Left colon (tissue), 2 donors: ENCODE data around the gene RFX1. TPM values are rescaled to one million over a fixed set of nuclear protein-coding genes. Genes with fewer than 3 reads are reported as not detected.
"Not testable (repeated sequence)": the region's sequence is repeated elsewhere in the genome, so short reads cannot be mapped to it uniquely, and the experiment has no call there.

Source experiments
- ATAC-seq: fragments of 200-7000 bp; cut with Tn5 transposase; one replicate; pipeline ENCODE4 v1.9.1; 2020; ENCODE audit warnings: mild to moderate bottlenecking, moderate library complexity
- DNase-seq, 2 donors: peaks; one replicate each; pipeline ENCODE4 v3.0.0-alpha.2; 2020
- intact Hi-C, 2 donors: fragments of 100-400 bp; cut with DNase I in 1 of 2; cut with micrococcal nuclease in 1 of 2; formaldehyde crosslinking; loops; one replicate each; pipeline versions ENCODE4 v1.11.2 to v1.14.0; 2022; cut with DNase I, micrococcal nuclease
- total RNA-seq, 2 donors: library from RNA; stranded (reverse); fragmentation: NEBNext Ultra II Directional; extraction: Animal tissue kit (Norgen Biotek cat#: 25700); gene quantifications; one replicate each; pipeline ENCODE4 v1.2.1, GENCODE V29; 2021
- donor health status: DM: no; HTN: no; CAD: no.
- donor health status: DM: yes; HTN: yes; CAD: no.

RFX1 gene
- total RNA-seq, 2 donors from 2014 or later, result 11.6 to 12.0 TPM

DNA sequence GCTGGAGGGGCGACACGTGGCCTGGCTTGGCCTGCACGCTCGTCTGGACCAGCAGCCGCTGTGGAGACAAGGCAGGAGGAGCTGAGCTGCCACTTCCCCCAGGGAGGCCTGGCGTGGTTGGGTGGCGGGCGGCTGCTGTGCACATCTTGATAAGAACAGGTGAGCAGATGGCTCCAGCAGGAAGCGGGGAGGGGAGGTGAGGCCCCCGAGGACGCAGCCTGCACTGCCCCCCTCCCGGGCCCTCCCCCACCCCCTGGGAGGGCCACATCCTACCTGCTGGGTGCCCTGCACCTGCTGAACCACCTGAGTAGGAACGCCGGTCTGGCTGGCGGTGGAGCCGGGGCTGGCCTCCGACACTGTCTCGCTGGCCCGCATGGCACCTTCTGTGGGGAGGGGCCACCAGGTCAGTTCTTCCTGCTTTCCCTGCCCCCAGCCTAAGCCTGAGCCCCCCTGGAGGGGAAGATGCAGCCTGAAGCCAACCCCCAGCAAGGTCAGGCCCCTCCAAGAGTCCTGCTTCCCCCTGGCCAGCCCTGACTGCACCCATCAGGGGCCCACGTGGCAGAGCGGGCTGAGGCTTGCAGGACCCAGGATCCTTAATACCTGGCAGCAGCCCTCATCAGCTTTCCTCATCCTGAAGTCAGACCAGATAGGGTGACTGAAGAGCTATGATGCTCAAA is 22.8 kb downstream of the RFX1 start:
- intact Hi-C loops, result no loop called here
- DNase-seq (no peak), ATAC-seq (no peak)

DNA sequence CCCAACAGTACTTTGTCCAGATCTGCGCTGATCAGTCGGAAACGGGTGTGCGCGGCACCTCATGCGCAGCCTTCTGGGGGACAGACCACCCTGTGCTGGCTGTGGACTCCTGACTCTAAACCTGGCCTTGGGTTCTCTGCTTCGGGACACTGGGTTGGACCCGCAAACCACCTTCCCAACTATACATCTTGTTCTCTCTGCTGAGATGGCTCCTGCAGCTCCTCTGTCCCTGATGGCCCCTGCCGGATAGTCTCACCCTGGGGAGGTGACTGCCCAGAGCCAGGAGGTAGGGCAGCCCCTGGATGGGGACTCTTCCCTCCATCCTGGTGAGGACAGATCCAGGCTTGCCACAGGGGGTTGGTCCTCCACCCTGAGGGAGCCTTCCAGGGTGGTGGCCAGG is 23.3 kb downstream of the RFX1 start:
- ATAC-seq (no peak), DNase-seq (no peak)
- intact Hi-C loops, result no loop called here

DNA sequence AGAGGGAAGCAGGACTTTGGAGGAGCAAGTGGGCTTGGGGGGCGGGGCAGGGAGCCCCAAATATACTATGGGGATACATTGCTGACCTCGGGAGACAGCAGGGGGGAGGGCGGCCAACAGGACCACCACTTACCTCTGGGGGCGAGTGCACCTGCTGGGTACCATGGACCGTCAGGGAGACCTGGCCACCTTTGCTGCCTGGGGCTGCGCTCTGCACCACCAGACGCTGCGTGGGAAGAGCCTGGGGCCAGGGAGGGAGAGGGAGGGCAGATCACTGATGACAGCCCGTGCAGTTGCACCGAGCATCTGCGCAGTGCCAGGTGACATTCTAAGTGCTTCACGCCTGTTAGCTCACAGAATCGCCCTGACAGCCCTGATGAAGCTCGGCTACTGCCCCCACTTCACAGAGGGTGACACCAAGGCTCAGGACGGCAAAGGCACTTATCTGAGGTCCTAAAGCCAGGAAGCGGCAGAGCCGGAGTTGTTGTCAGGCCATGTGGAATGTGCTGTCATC is 24.1 kb downstream of the RFX1 start:
- ATAC-seq, result no peak
- intact Hi-C loops, result no loop called here

DNA sequence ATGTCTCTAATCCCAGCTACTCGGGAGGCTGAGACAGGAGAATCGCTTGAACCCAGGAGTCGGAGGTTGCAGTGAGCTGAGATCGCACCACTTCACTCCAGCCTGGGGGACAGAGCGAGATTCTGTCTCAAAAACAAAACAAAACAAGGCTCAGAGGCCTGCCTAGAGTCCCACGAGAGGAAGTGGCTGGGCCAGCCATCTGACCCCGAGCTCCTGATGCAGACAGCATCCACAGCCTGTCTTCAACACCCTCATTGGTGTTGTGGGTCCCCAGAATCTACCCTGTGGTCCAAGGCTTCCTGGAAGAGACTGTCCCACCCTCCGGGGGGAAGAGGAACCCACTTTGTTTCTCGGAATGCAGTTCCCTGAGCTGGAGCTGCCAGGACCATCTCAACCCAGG is 24.7 kb downstream of the RFX1 start:
- no peak for ATAC-seq
- no peak for DNase-seq
- intact Hi-C loops, result no loop called here

More for the DNA sequence above, 24.1 kb downstream of the RFX1 start:
- no peak for DNase-seq

DNA sequence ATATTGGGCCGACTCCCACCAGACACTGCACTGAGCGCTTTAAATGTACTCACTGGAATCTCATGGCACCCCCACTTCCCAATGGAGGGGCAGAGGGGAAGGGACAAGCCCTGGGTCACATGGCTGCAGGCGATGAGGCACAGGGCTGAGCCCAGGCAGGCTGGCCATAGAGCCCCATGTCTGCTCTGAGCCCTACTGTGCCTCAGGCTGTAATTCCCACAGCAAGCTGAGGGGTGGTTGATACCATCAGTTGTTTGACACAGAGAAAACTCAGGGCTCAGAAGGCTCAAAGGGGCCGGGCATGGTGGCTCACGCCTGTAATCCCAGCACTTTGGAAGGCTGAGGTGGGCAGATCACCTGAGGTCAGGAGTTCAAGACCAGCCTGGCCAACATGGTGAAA is 25.1 kb downstream of the RFX1 start:
- DNase-seq (no peak), ATAC-seq (no peak)
- intact Hi-C loops, result no loop called here

DNA sequence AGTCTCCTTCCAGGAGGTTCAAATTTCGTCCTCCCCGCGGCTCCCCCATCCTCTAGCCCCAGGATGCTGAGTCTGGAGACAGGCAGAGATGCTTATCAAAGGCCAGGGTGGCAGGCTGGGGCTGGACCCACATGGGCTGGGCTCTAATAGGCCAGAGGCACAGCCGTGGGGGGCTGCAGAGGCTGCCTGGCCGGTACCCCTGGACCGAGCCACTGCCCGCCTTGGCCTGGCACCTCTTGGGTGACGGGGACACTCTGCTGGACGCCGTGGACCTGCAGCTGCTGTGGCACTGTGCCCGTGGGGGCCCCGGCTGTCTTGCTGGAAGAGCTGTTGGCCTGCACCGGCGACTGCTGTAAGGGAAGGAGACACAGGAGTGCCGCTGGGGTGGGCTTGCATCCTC is 25.8 kb downstream of the RFX1 start:
- intact Hi-C loops, result no loop called here
- ATAC-seq, result no peak
- DNase-seq, result no peak

DNA sequence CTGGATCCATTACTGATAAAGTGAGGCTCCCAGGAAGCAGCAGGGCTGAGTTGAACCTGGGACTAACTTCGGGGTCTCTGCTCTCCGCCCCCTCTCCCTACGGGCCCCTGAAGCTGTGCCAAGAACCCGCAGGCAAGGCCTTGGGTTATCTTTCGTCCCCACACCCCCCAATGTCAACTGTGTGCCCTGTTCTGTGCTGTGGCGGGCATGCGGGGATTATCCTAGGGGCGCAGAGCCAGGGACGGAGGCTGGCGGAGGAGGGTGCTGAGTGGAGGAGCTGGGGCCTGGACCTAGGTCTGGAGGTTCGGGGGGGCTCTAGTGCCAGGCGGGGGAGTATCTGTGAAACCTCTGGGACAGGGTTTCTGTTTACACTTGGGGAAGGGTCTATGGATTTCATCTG is 26.4 kb downstream of the RFX1 start:
- intact Hi-C loops, result no loop called here
- ATAC-seq (no peak), DNase-seq (no peak)

DNA sequence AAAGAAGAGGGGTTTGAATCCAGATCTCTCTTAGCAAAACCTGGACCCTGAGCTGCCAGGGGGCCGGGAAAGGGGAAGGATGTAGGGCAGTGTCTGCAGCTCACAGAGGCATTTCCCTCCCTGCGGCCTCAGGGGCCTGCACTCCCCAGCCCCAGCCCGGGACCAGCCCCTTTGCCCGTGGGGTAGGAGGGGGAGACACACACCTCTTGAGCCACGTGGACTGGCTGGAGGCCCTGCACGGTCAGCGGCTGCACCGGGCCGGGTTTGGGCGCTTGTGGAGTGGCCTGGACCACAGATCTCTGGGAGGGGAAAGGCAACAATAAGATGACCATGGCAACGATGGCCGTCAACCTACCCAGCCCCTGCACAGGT is 26.9 kb downstream of the RFX1 start:
- no peak for DNase-seq
- peak; percentile 10 for ATAC-seq
- intact Hi-C loops, result no loop called here

DNA sequence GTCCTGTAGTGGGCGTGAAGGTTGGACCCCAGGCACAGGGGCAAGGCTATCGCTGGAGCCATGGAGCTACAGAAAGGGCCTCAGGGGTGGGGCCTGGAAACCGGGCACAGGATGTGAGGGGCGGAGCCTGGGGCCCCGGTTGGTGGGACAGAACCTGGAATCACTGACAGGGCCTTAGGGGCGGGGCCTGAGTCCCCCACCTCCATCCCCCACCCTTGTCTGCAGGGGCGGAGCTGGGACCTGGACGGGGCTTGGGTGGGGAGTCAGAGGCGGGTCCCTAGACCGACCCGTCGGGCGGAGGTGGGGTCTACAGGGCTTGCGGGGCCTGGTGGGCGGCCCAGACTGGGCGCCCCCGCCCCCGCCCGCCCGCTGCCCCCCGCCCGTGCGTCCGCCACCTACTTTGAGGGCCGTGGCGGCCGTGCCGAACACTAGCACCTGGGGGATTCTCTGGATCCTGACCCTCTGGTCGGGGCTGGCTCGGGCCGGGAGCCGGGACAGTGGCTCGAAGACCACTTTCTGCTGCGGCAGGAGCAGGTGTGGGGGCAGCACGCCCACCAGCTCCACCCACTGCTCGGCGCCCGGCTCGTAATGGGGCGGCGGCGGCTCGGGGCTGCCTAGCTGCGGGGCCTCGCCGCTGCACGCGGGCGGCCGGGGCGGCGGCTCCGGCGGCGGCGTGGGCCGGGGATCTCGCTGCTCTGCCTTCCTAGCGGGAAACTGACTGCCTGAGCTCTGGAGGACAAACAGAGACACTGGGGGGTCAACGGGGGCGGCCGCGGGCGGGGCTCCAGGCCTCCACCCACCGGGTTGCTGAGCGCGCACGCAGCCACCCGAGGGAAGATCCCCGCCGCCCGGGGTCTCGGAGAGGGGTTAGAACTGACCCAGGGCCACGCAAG is 27.5 kb downstream of the RFX1 start:
- DNase-seq (peak; percentile 81 to 85), ATAC-seq (peak; percentile 73)
- intact Hi-C loops, result no loop called here

DNA sequence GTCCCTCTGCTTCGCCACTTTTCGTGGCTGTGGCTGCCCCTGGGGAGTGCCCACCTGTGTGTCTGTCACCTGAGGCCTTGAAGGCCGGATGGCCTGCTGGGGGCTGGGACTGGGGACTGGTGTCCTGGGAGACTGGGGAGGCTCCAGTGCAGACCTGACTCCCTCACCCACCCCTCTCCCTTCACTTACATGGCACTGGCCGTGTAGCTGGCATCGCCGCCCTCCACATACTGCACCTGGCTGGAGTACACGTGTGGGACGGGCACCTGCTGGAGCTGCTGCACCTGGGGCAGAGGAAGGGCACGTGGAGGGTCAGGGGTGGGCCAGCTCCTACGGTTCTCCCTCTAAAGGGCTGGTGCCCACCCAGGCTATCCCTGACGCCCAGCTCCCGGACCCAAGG is 28.3 kb downstream of the RFX1 start:
- no peak for DNase-seq
- intact Hi-C loops, result no loop called here
- ATAC-seq, result no peak

DNA sequence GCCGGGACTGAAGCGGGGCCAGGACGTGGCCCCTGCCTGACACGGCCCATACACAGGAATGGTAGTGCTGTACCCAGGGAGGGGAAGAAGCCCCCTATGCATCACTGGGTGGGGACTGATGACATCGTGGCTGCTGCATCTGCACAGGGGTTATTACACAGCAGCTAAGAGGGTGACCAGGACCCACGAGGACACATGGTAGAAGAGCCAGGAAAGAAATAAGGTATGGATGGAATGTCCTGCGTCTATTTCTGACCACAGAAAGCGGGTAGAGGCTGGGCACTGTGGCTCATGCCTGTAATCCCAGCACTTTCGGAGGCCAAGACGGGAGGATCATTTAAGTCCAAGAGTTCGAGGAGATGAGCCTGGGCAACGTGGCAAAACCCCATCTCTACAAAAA is 29.7 kb downstream of the RFX1 start:
- intact Hi-C loops, result no loop called here
- no peak for DNase-seq
- no peak for ATAC-seq

DNA sequence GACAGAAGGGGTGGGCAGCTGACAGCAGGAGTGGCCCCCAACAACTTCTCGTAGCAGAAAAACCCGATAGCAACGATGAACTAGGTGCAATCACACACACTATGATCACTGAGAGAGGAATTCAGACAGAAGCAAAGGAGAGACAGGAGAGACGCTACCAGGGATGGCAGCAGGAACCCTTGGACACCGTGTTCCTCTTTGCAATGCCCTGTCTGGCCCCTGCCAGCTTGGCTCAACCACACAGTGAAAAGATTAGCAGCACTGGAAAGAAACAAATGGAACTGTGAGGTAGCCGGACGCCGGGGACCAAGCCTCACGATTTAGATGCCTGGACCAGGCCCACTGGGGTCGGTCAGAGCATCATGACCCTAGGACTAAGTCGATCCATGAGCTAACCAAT is 30.2 kb downstream of the RFX1 start:
- no peak for ATAC-seq
- no peak for DNase-seq
- intact Hi-C loops, result no loop called here

DNA sequence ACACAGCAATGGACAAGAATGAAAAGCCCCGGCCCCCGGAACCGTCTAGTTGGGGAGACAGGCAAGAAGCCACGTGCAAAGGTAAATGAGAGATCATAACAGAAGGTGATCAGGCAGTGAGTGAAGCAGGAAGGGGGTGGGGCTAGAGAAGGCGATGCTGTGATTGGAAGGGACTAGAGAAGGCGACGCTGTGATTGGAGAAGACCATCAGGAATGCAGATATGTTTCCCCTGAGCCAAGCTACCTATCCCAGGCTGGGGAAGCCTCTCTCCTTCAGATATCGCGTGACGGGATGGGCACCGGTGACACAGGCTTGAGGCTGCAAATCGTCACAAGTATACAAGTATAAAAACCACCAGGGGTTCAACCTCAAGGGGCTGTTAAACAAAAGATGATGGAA is 32.0 kb downstream of the RFX1 start:
- peak; percentile 82 for ATAC-seq
- DNase-seq, result no peak
- intact Hi-C loops, result no loop called here

DNA sequence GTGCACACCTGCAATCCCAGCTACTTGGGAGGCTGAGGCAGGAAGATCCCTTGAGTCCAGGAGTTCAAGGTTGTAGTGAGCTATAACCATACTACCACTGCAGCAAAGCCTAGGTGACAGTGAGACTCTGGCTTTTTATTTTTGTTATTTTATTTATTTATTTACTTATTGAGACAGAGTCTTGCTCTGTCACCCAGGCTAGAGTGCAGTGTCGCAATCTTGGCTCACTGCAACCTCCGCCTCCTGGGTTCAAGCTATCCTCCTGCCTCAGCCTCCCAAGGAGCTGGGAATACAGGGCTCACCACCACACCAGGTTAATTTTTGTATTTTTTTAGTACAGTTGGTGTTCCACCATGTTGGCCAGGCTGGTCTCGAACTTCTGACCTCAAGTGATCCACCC is 32.6 kb downstream of the RFX1 start:
- DNase-seq, ATAC-seq, intact Hi-C loops: not testable (repeated sequence)

DNA sequence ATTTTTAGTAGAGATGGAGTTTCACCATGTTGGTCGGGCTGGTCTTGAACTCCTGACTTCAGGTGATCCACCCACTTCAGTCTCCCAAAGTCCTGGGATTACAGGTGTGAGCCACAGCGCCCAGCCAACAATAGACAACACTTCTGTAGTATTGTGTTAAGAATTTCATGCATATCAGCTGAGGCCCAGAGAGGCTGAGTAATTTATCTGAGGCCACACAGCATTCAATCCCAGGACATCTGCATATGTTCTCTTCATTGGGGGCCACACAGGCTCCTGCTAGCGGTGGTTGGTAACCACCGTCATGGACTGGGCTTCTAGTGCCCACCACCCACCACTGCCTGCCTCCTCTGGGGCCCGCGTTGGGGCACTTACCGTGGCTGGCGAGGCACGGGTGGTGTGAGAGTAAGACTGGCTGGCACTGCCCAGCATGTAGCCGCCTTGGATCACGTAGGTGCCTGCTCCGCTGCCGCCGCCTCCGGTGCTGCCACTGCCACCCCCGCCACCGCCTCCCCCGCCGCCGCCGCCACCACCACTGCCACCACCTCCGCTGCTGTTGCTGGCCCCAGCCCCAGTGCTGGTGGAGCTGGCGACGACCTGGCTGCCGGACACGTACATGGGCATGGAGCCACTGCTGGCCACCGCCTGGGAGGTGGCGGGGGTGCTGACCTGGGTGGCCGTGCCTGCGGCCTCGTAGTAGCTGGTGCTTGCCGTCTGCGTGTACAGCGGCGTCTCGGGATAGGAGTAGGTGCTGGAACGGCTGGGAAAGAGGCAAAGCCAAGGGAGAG is 33.6 kb downstream of the RFX1 start:
- intact Hi-C loops, result no loop called here
- no peak for DNase-seq
- ATAC-seq, result no peak

DNA sequence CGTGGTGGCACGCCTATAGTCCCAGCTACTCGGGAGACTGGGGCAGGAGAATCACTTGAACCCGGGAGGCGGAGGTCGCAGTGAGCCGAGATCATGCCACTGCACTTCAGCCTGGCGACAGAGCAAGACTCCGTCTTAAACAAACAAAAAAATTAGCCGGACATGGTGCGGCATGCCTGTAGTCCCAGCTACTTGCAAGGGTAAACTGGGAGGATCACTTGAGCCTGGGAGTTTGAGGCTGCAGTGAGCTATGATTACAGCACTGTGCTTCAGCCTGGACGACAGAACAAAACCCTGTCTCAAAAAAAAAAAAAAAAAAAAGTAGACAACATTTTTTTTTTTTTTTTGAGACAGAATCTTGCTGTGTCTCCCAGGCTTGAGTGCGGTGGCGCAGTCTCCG is 34.3 kb downstream of the RFX1 start:
- DNase-seq, ATAC-seq, intact Hi-C loops: not testable (repeated sequence)

DNA sequence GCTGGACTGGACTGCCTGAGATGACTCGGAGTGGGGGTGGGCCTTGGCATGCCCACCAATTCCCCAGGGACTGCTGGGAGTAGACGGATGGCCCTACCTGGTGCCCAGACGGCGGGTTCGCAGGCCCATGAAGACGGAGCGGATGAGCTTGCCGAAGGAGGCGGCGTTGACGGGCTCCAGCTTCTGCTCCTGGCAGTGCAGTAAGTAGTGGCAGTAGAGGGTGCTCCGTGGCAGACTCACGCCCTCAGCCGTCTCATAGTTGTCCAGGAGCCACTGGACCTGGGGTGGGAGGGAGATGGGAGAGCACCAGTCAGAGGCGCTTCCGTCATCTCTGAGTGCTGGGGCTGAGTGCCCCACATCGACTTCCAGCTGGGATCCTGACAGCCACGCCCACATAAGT is 36.2 kb downstream of the RFX1 start:
- intact Hi-C loops, result no loop called here
- ATAC-seq, result no peak
- DNase-seq, result no peak

DNA sequence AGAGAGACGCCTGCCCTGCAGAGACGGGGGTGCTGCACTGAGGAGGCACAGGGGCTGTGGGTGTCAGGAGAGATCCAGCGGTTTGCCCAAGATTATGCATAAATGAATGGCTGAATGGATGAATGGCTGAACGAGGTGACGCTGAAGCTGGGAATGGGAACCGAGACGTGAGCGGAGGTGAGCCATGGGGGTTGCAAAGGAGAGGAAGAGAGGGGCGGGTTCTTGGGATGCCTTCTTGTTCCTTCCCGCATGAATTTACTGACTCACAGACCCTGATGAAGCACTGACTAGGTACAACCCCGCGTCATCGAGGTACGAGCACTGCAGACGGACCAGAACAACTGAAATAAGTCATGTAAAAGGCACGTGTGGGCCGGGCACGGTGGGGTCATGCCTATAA is 37.1 kb downstream of the RFX1 start:
- intact Hi-C loops, result no loop called here
- no peak for ATAC-seq

DNA sequence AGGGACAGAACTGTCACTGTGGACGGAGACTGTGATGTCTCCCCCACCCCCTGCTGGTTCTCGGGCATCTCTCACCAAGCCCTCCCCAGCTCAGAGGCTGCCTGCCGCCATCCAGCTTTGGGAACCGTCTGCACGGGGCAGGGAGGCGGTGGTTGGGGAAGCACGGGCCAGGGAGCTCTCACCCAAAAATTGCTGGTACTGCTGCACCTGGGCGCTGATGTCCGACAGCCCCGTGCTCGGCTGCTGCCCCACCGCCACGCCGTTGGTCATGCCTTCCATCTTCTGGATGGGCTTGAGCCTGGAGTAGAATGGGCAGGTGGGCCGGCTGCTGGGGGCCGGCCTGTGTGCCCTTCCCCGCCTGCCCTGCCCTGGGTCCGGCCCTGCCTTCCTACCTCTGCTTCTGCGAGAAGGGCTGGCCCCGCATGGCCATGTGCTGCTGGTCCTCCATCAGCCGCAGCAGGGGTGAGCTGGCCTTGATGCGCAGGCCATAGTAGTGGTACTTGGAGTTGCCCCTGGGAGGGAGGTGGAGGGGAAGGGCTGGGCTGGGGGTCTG is 37.7 kb downstream of the RFX1 start:
- ATAC-seq, result no peak
- intact Hi-C loops, result no loop called here

More for the DNA sequence above, 37.1 kb downstream of the RFX1 start:
- no peak for DNase-seq

More for the DNA sequence above, 37.7 kb downstream of the RFX1 start:
- DNase-seq, result no peak
